Panc1 (cell line): Measurements from ENCODE around the gene IMMT. TPM values are rescaled to one million over a fixed set of nuclear protein-coding genes. Genes with fewer than 3 reads are reported as not detected.

Experiments used
- ATAC-seq: fragments of 200-7000 bp; cut with Tn5 transposase; 2 replicates; pipeline ENCODE4 v1.9.1; 2020; ENCODE audit warnings: mild to moderate bottlenecking, moderate library complexity
- BruUV-seq: library from RNA; stranded (reverse); fragments of 400-500 nt; replicated peaks from 2 replicates; lab custom pipeline; 2021; lab: Mats Ljungman, UMichigan
- CTCF ChIA-PET: fragments of 300-600 bp; sonication (Branson Sonifier 250); formaldehyde crosslinking; loops from one replicate; lab custom pipeline; 2022; ENCODE audit warnings: antibody characterized with exemption; lab: Charles Lee
- POLR2A ChIA-PET: fragments of 300-600 bp; sonication (Branson Sonifier 250); formaldehyde crosslinking; loops from one replicate; lab custom pipeline; 2022; ENCODE audit warnings: antibody characterized with exemption; lab: Charles Lee
- DNase-seq: peaks from one replicate; pipeline ENCODE4 v3.0.0-alpha.2; 2010; ENCODE audit warnings: low read depth, low spot score
- H3K27ac ChIP-seq: 2 replicates; pipeline ENCODE4 v1.5.1; 2011; ENCODE audit warnings: mild to moderate bottlenecking, low read length, inconsistent platforms
- H3K27me3 ChIP-seq: fragments of 200-500 bp; sonication (Bioruptor generic); 2 replicates; pipeline ENCODE4 v1.6.0; 2014; ENCODE audit warnings: low read length, inconsistent platforms; ENCODE audit not compliant: control insufficient read depth, insufficient read depth
- H3K36me3 ChIP-seq: fragments of 200-500 bp; sonication (Bioruptor generic); 2 replicates; pipeline ENCODE4 v1.5.1; 2014; ENCODE audit warnings: inconsistent platforms, mild to moderate bottlenecking, low read length, moderate library complexity; ENCODE audit not compliant: control insufficient read depth, insufficient read depth
- H3K4me1 ChIP-seq: 2 replicates; pipeline ENCODE4 v1.5.1; 2011; ENCODE audit warnings: inconsistent platforms, mild to moderate bottlenecking, low read length, moderate library complexity; ENCODE audit not compliant: control insufficient read depth, insufficient read depth
- H3K4me3 ChIP-seq, 2 experiments: 2 replicates each; pipeline ENCODE4 v1.5.1; 2011 to 2012; ENCODE audit warnings: low read depth in 2 of 2, low read length in 2 of 2, mild to moderate bottlenecking in 2 of 2, inconsistent platforms in 1 of 2, moderate library complexity in 1 of 2
- H3K9me3 ChIP-seq: fragments of 200-500 bp; sonication (Bioruptor generic); 2 replicates; pipeline ENCODE4 v1.5.1; 2014; ENCODE audit warnings: low read depth, mild to moderate bottlenecking, inconsistent platforms, low read length, moderate library complexity; ENCODE audit not compliant: control insufficient read depth, insufficient read depth
- POLR2AphosphoS5 ChIP-seq: IDR thresholded peaks from 2 replicates; pipeline ENCODE4 v1.6.1; 2012; ENCODE audit warnings: mild to moderate bottlenecking, low read depth, low read length, moderate library complexity
- REST ChIP-seq, 2 experiments: IDR thresholded peaks; 2 replicates each; pipeline ENCODE4 v1.6.1; 2011 to 2012; ENCODE audit warnings: low read depth in 2 of 2, control low read depth in 1 of 2, low read length in 1 of 2, mild to moderate bottlenecking in 1 of 2, moderate library complexity in 1 of 2; ENCODE audit not compliant: insufficient read depth in 1 of 2
- SIN3A ChIP-seq: IDR thresholded peaks from 2 replicates; pipeline ENCODE4 v1.6.1; 2012; ENCODE audit warnings: low read depth, mild to moderate bottlenecking, low read length, moderate library complexity, borderline replicate concordance; ENCODE audit not compliant: insufficient read depth
- TCF7L2 ChIP-seq: IDR thresholded peaks from 2 replicates; pipeline ENCODE4 v1.6.1; 2011; ENCODE audit warnings: mild to moderate bottlenecking, low read depth, low read length, inconsistent platforms
- in situ Hi-C: cut with HindIII; loops from 2 replicates; pipeline ENCODE4 v1.10.0; 2016; ENCODE audit warnings: low sequenced_read_pairs, low pct_unique_long_range_greater_than_20kb
- intact Hi-C: fragments of 100-400 bp; cut with micrococcal nuclease; formaldehyde crosslinking; loops from one replicate; pipeline ENCODE4 v1.10.0; 2022; ENCODE audit not compliant: unreplicated experiment
- total RNA-seq: library from RNA; stranded (reverse); gene quantifications from one replicate; pipeline ENCODE4 v1.2.1, GENCODE V29; 2021; ENCODE audit not compliant: unreplicated experiment
- TF ChIP-seq, protein P1 (sequence below): fragments of 450-650 bp; IDR thresholded peaks from 2 replicates; pipeline ENCODE4 v1.5.1; 2017; ENCODE audit warnings: mild to moderate bottlenecking

Gene IMMT
- total RNA-seq, 1 experiment from 2014 or later, result 138 TPM

DNA sequence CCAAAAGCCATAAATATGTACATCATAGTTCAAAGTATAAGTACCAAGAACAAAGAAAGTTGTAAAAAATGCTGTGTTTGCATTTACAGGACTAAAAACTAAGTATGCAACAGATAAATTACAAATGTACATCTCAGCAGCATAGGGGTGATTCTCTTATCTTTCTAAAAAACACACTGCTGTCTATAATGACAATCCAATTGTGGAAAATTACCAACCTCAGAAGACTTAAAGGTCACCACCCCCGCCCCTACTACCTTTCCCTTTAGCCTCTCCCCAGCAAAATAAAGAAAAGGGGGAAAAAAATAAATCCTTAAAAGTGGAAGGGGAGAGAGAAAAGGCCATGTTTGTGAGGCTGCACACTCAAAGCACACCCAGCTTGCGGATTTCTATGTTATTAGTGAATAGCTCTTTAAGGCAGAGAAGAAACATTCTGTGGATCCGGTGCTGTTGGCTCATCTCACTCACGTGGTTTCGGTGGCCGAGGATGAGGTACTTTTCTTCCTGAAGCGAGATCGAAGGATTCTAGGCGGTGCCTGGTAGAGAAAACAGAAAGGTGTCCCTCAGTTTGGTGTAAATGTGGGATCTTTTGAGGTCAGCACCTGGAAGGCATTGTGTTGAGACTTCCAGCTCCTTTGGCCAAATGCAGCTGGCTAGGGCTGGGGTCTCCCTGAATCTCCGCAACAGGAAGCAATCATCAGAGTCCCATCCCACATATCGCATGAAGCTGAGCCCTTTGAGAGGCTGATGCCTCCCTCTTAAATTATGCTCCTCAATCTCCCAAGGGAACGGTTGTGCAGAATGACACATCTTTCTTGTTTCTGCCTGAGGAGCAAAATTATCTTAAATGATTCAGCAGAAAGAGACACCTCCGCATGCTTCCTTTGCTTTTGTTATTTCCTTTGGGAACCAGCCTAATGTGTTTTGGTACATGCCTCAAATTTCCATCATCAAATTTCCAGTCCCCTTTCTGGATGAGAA is 21.6 kb upstream of the IMMT start:
- Histone ChIP-seq H3K36me3 (peaks cover 13% of the 10 kb centered on the region), H3K9me3 (no peaks in the 10 kb centered on the region), H3K4me3 (no peak overlapping the region), H3K4me1 (no peaks in the 10 kb centered on the region; the same call in 1 of the 2 replicates), H3K27ac (no peak overlapping the region), H3K27me3 (no peaks in the 10 kb centered on the region)
- in situ Hi-C loops (no loop called here), intact Hi-C loops (no loop called here)
- ChIA-PET POLR2A (interaction anchor here (0.7 kb wide), 1 partner anchor 122 kb away, joined by 4 read pairs; no protein-coding TSS in a partner anchor), CTCF (no interaction called here)
- DNase-seq, result no peak
- BruUV-seq, result no TSS peak
- TF ChIP-seq TCF7L2 (no peak), SIN3A (no peak), REST (IDR thresholded peaks at IDR 0.05; ENCODE audit: insufficient read depth in 1 of 2, low read depth in 2 of 2, low read length in 1 of 2) (no peak), POLR2AphosphoS5 (no peak)
- TF ChIP-seq, protein P1, sequence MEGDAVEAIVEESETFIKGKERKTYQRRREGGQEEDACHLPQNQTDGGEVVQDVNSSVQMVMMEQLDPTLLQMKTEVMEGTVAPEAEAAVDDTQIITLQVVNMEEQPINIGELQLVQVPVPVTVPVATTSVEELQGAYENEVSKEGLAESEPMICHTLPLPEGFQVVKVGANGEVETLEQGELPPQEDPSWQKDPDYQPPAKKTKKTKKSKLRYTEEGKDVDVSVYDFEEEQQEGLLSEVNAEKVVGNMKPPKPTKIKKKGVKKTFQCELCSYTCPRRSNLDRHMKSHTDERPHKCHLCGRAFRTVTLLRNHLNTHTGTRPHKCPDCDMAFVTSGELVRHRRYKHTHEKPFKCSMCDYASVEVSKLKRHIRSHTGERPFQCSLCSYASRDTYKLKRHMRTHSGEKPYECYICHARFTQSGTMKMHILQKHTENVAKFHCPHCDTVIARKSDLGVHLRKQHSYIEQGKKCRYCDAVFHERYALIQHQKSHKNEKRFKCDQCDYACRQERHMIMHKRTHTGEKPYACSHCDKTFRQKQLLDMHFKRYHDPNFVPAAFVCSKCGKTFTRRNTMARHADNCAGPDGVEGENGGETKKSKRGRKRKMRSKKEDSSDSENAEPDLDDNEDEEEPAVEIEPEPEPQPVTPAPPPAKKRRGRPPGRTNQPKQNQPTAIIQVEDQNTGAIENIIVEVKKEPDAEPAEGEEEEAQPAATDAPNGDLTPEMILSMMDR, result no peak
- no peak for ATAC-seq

DNA sequence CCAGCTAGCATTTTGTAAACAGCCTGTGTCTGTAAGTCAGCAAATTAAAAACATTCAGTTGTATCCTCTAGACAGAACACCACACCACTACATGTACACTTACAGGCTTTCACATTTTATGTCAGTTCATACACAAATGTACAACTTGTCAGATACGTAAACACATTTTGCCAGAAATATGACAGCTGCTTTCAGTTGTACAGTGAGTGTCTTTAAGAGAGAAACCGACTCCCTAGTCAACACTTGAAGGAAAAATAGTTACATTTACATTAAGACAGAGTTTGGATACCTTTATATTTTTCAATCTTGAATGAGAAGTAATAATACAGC is 19.2 kb upstream of the IMMT start:
- no peak for ATAC-seq
- ChIA-PET CTCF (interaction anchor here (0.6 kb wide), 1 partner anchor 48 kb away, joined by 4 read pairs; no protein-coding TSS in a partner anchor), POLR2A (interaction anchor here (0.6 kb wide), 1 partner anchor 142 kb away, joined by 6 read pairs; no protein-coding TSS in a partner anchor)
- Histone ChIP-seq H3K4me1 (no peaks in the 10 kb centered on the region; the same call in 1 of the 2 replicates), H3K9me3 (no peaks in the 10 kb centered on the region), H3K4me3 (no peak overlapping the region), H3K36me3 (peaks cover 24% of the 10 kb centered on the region), H3K27me3 (no peaks in the 10 kb centered on the region), H3K27ac (no peak overlapping the region)
- in situ Hi-C loops (no loop called here), intact Hi-C loops (no loop called here)
- BruUV-seq, result no TSS peak
- no peak for DNase-seq
- TF ChIP-seq REST (IDR thresholded peaks at IDR 0.05; ENCODE audit: insufficient read depth in 1 of 2, low read depth in 2 of 2, low read length in 1 of 2), result no peak
